ENCODE data around the gene KRT2. TPM values are rescaled to one million over a fixed set of nuclear protein-coding genes. Genes with fewer than 3 reads are reported as not detected.

KRT2 gene
- total and polyA plus RNA-seq, 9 of the 15 experiments (the other 6 are each of a cell fraction or from before 2014, with no cell fraction given), result 0.03 to 0.69 (median 0.07) TPM; not detected in 2

GRCh38 chr12:52699960-52700359, 47.9 kb upstream of the KRT2 start:
- no peak overlapping the region for H3K4me3 ChIP-seq
- DNase-seq (ENCODE audit: extremely low read depth in 1 of 4, low spot score in 3 of 4) (no peak), ATAC-seq (no peak), FAIRE-seq (no peak)
- CTCF ChIA-PET (ENCODE audit: low intra/inter-chr PET ratio), result no interaction called here
- H3K9me3 ChIP-seq (replicated peaks; ENCODE audit: control insufficient read depth, insufficient read depth, low read depth, low read length), result no peaks in the 10 kb centered on the region
- BruUV-seq (replicated peaks), result no TSS peak
- H3K9ac ChIP-seq (ENCODE audit: insufficient read depth in 1 of 2, low read depth in 2 of 2, low read length in 2 of 2), result no peak overlapping the region
- POLR2A ChIA-PET, result no interaction called here
- H3K27ac ChIP-seq (ENCODE audit: extremely low read depth, low read depth, low read length), result no peak overlapping the region
- H3K9me1 ChIP-seq (ENCODE audit: control insufficient read depth, insufficient read depth, low read length), result no peaks in the 10 kb centered on the region
- no peaks in the 10 kb centered on the region for H3K36me3 ChIP-seq (ENCODE audit: control insufficient read depth, insufficient read depth, low read length)
- H3K79me2 ChIP-seq (ENCODE audit: control insufficient read depth, insufficient read depth, low read length), result no peaks in the 10 kb centered on the region
- 6% methylated on average over 2 of the region's 2 CpGs for WGBS (ENCODE audit: insufficient coverage, low coverage, missing lambda C conversion rate)
- in situ Hi-C loops (cut with MboI) (no loop called here), intact Hi-C loops (cut with micrococcal nuclease) (loop anchor here (10.0 kb wide), 2 partner anchors 115 to 175 kb away; no protein-coding TSS in a partner anchor)
- H2AFZ ChIP-seq (ENCODE audit: low read depth, low read length), result no peak overlapping the region
- H4K20me1 ChIP-seq (replicated peaks; ENCODE audit: control insufficient read depth, insufficient read depth, low read length), result 0 out of 2 replicates have a peak, but pooled peaks cover 5% of the 10 kb centered on the region
- no peak overlapping the region for H3K4me2 ChIP-seq (ENCODE audit: insufficient read depth, low read length)
- peaks cover 17 to 71% of the 10 kb centered on the region in 2 experiments; a peak in 4 of 5 replicates for H3K27me3 ChIP-seq (ENCODE audit: control insufficient read depth in 2 of 2, insufficient read depth in 2 of 2, low read length in 2 of 2)
- 0 out of 5 replicates have a peak, but pooled peaks cover 0 to 3% of the 10 kb centered on the region in 2 experiments for H3K4me1 ChIP-seq (replicated peaks in 1 of 2; ENCODE audit: control insufficient read depth in 2 of 2, insufficient read depth in 2 of 2, low read length in 2 of 2)
- TF ChIP-seq RBM34 (IDR thresholded peaks at IDR 0.05; ENCODE audit: borderline replicate concordance, insufficient read depth, low read length) (no peak), ZNF318 (IDR thresholded peaks at IDR 0.05; ENCODE audit: borderline replicate concordance in 1 of 2, low read depth in 1 of 2) (no peak), ZNF79 (CRISPR knock-in tag; IDR thresholded peaks at IDR 0.05; ENCODE audit: low read depth) (no peak), SNRNP70 (optimal IDR thresholded peaks at IDR 0.05; ENCODE audit: low read depth, low read length) (no peak), LARP7 (IDR thresholded peaks at IDR 0.05) (no peak), ZBTB1 (CRISPR knock-in tag; IDR thresholded peaks at IDR 0.05; ENCODE audit: borderline replicate concordance, low read depth) (no peak), NFE2L1 (tag; IDR thresholded peaks at IDR 0.05; ENCODE audit: borderline replicate concordance, low read depth) (no peak), ZNF57 (CRISPR knock-in tag; IDR thresholded peaks at IDR 0.05) (no peak), KLF13 (tag; IDR thresholded peaks at IDR 0.05; ENCODE audit: borderline replicate concordance, low read depth) (no peak), E2F5 (CRISPR knock-in tag; IDR thresholded peaks at IDR 0.05) (no peak), GATAD2A (IDR thresholded peaks at IDR 0.05) (no peak)

Data from K562 (cell line).